Measurements from ENCODE around the gene RAX2.

RAX2 gene

DNA sequence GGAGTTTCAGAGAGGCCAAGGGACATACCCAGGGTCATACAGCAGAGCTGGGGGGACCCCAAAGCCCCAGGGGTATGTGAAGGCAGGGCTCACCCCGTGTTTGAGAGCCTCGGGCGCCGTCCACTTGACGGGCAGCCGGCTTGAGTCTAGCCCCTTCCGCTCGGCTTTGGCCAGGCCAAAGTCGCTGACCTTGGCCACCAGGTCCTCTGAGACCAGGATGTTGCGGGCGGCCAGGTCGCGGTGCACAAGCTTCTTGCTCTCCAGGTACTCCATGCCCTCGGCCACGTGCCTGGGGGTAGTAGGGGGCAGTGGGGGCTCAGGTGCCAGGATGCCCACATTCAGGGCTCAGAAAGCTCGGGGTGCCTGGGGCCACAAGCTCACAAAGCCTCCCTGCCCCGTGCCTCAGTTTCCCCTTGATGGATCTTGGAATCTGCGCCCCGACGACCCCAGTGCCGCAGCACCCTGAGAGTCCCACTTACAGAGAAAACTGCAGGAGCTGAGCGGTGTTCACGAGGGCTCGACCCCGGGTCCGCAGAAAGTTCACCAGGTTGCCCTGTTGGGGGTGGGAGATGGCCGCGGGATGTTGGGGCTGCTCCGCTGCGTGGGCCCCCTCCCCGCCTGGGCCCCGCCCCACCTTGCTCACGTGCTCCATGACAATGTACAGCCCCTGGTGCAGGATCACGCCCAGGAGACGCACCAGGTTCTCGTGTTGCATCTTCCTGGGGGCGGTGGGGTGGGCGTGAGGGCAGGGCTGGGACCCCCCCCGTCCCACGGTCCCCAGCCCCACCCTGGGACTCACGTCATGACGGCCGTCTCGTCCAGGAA lies 7.1 kb upstream of the RAX2 start:
- Histone ChIP-seq H3K4me1 (ENCODE audit: control insufficient read depth in 1 of 2, insufficient read depth in 2 of 2, low read length in 2 of 2) (no peaks in the 10 kb centered on the region), H3K27ac (ENCODE audit: low read depth, low read length) (no peak overlapping the region), H3K4me3 (ENCODE audit: low read depth in 1 of 2, low read length in 2 of 2) (no peak overlapping the region), H3K27me3 (ENCODE audit: control insufficient read depth in 1 of 2, insufficient read depth in 2 of 2, low read length in 2 of 2) (no peaks in the 10 kb centered on the region), H3K9me3 (ENCODE audit: control insufficient read depth in 1 of 2, low read length in 2 of 2) (peaks cover 16 to 17% of the 10 kb centered on the region in 2 donors), H3K36me3 (ENCODE audit: control insufficient read depth in 1 of 2, insufficient read depth in 2 of 2, low read length in 2 of 2) (no peaks in the 10 kb centered on the region), H3K9ac (ENCODE audit: low read depth in 1 of 2, low read length in 2 of 2) (no peak overlapping the region)

DNA sequence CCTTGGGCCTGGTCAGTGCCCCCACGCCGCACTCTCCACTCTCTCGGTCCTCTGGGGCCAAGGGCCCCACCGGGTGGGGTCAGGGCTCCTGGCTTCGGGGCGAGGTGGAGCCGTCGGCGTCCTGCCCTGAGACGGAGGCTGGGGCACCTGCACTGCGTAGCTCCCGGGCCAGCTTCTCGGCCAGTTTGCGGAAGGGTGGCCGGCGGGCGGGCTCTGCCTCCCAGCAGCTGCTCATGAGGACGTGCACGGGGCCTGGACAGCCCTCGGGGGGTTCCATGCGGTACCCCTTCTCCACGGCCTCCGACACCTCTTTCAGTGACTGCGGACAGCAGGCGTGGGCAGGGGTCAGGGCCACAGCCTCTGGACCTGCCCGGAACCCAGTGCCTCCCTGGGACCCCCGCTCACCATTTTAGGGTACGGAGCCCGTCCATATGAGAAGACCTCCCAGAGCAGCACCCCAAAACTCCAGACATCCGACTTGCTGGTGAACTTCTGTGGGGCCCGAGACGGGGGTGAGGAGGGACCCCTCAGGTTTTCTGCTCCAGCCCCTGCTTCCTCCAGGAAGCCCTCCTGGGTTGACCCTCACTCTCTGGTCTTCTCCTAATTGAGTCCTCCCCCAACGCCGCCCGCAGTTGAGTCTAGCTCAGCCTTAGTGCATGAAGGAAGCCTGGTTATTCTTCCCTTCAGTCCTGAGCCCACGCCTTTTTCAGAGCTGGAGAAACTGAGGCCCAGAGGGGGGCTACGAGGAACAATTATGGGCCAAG lies 6.3 kb upstream of the RAX2 start:
- Histone ChIP-seq H3K4me1 (ENCODE audit: control insufficient read depth in 1 of 2, insufficient read depth in 2 of 2, low read length in 2 of 2) (no peaks in the 10 kb centered on the region), H3K36me3 (ENCODE audit: control insufficient read depth in 1 of 2, insufficient read depth in 2 of 2, low read length in 2 of 2) (no peaks in the 10 kb centered on the region), H3K9ac (ENCODE audit: low read depth in 1 of 2, low read length in 2 of 2) (no peak overlapping the region), H3K4me3 (ENCODE audit: low read depth in 1 of 2, low read length in 2 of 2) (no peak overlapping the region), H3K9me3 (ENCODE audit: control insufficient read depth in 1 of 2, low read length in 2 of 2) (peaks cover 16 to 17% of the 10 kb centered on the region in 2 donors), H3K27me3 (ENCODE audit: control insufficient read depth in 1 of 2, insufficient read depth in 2 of 2, low read length in 2 of 2) (no peaks in the 10 kb centered on the region), H3K27ac (ENCODE audit: low read depth, low read length) (no peak overlapping the region)

DNA sequence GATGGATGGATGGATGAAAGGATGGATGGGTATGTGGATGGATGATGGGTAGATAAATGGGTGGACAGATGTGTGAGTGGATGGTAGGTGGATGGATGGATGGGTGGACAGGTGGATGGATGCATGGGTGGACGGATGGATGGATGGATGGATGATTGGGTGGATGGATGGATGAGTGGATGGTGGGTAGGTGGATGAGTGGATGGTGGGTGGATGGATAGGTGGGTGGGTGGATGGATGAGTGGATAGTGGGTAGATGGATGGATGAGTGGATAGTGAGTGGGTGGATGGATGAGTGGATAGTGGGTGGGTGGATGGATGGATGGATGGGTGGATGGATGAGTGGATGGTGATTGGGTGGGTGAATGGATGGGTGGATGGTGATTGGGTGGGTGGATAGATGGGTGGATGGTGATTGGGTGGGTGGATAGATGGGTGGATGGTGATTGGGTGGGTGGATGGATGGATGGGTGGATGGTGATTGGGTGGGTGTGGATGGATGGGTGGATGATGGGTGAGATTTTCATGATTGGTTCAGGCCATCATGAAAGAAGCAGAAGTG lies 4.5 kb upstream of the RAX2 start:
- H3K36me3 ChIP-seq (ENCODE audit: control insufficient read depth in 1 of 2, insufficient read depth in 2 of 2, low read length in 2 of 2) = no peaks in the 10 kb centered on the region
- H3K27me3 ChIP-seq (ENCODE audit: control insufficient read depth in 1 of 2, insufficient read depth in 2 of 2, low read length in 2 of 2) = no peaks in the 10 kb centered on the region
- H3K27ac ChIP-seq (ENCODE audit: low read depth, low read length) = no peak overlapping the region
- H3K9ac ChIP-seq (ENCODE audit: low read depth in 1 of 2, low read length in 2 of 2) = no peak overlapping the region
- no peak overlapping the region for H3K4me3 ChIP-seq (ENCODE audit: low read depth in 1 of 2, low read length in 2 of 2)
- H3K9me3 ChIP-seq (ENCODE audit: control insufficient read depth in 1 of 2, low read length in 2 of 2) = peaks cover 6 to 7% of the 10 kb centered on the region in 2 donors
- H3K4me1 ChIP-seq (ENCODE audit: control insufficient read depth in 1 of 2, insufficient read depth in 2 of 2, low read length in 2 of 2) = no peaks in the 10 kb centered on the region

DNA sequence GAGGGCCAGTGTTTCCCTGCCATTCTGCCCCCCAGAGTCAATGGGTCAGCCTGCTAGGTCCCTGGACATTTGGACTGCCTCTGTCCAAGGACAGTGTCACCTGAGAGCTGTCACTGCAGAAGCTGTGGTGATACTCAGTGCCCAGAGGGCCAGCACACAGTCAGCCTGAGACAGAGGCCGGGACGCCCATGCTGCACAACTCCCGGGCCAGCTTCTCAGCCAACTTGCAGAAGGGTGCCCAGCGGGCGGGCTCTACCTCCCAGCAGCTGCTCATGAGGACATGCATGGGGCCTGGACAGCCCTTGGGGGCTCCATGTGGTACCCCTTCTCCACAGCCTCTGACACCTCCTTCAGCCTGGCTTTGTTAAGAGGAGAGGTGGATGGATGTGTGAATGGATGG lies 3.8 kb upstream of the RAX2 start:
- Histone ChIP-seq H3K36me3 (ENCODE audit: control insufficient read depth in 1 of 2, insufficient read depth in 2 of 2, low read length in 2 of 2) (no peaks in the 10 kb centered on the region), H3K9me3 (ENCODE audit: control insufficient read depth in 1 of 2, low read length in 2 of 2) (no peaks in the 10 kb centered on the region), H3K4me3 (ENCODE audit: low read depth in 1 of 2, low read length in 2 of 2) (no peak overlapping the region), H3K27me3 (ENCODE audit: control insufficient read depth in 1 of 2, insufficient read depth in 2 of 2, low read length in 2 of 2) (no peaks in the 10 kb centered on the region), H3K4me1 (ENCODE audit: control insufficient read depth in 1 of 2, insufficient read depth in 2 of 2, low read length in 2 of 2) (no peaks in the 10 kb centered on the region), H3K27ac (ENCODE audit: low read depth, low read length) (no peak overlapping the region), H3K9ac (ENCODE audit: low read depth in 1 of 2, low read length in 2 of 2) (no peak overlapping the region)

DNA sequence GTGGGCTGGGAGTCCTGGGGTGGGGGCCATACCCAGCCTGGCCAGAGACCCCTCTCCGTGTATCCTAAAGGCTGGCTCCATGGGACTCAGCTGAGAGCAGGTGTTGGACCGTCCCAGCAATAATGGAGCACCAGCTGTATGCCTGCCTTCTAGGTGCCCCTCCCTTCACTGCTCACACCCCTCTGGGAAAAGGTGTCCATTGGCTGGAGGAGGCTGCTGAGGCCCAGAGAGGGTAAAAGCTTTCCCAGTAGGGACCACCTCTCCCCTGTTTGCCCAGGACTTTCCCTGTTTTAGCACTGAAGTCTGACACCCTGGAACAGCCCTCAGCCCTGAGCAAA lies 3.3 kb upstream of the RAX2 start:
- H3K9ac ChIP-seq (ENCODE audit: low read depth in 1 of 2, low read length in 2 of 2) = no peak overlapping the region
- no peak overlapping the region for H3K4me3 ChIP-seq (ENCODE audit: low read depth in 1 of 2, low read length in 2 of 2)
- no peaks in the 10 kb centered on the region for H3K4me1 ChIP-seq (ENCODE audit: control insufficient read depth in 1 of 2, insufficient read depth in 2 of 2, low read length in 2 of 2)
- H3K36me3 ChIP-seq (ENCODE audit: control insufficient read depth in 1 of 2, insufficient read depth in 2 of 2, low read length in 2 of 2) = no peaks in the 10 kb centered on the region
- no peaks in the 10 kb centered on the region for H3K27me3 ChIP-seq (ENCODE audit: control insufficient read depth in 1 of 2, insufficient read depth in 2 of 2, low read length in 2 of 2)
- no peaks in the 10 kb centered on the region for H3K9me3 ChIP-seq (ENCODE audit: control insufficient read depth in 1 of 2, low read length in 2 of 2)
- H3K27ac ChIP-seq (ENCODE audit: low read depth, low read length) = no peak overlapping the region

DNA sequence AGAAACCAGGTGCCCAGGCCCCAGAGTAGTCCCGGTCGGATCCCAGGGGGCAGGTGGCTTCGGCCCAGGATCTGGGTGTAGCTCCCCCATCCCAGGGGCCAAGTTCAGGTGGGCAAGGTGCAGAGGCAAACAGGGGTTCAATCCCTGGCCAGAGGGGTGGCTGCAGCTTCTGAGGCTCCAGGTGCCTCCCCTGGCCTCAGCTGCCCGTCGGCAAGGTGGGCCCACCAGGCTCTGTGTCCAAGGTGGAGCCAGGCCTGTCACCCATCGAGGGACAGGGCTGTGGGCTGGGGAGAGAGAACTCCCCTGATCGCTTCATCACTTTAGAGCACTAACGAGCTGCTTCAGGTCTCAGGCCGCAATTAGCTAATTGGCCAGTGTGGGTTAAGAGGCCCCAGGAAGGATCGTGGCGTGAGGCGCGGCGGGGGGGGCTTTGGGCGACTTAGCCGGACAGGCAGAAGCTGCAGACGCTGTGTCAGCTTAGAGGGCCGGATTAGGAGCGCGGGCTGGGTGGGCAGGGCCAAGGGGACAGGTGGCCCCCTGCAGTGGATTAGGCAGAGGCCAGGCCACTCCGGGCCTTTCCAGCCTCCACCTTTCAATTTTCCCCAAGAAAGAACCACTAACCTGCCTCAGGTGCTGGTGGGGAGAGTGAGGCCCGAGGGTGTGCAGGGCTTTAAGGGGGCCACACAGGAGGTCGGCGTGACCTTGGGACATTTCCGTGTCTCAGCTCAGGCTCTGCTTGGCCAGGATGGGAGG lies 2.8 kb upstream of the RAX2 start:
- H3K9ac ChIP-seq (ENCODE audit: low read depth in 1 of 2, low read length in 2 of 2) = no peak overlapping the region
- H3K9me3 ChIP-seq (ENCODE audit: control insufficient read depth in 1 of 2, low read length in 2 of 2) = no peaks in the 10 kb centered on the region

DNA sequence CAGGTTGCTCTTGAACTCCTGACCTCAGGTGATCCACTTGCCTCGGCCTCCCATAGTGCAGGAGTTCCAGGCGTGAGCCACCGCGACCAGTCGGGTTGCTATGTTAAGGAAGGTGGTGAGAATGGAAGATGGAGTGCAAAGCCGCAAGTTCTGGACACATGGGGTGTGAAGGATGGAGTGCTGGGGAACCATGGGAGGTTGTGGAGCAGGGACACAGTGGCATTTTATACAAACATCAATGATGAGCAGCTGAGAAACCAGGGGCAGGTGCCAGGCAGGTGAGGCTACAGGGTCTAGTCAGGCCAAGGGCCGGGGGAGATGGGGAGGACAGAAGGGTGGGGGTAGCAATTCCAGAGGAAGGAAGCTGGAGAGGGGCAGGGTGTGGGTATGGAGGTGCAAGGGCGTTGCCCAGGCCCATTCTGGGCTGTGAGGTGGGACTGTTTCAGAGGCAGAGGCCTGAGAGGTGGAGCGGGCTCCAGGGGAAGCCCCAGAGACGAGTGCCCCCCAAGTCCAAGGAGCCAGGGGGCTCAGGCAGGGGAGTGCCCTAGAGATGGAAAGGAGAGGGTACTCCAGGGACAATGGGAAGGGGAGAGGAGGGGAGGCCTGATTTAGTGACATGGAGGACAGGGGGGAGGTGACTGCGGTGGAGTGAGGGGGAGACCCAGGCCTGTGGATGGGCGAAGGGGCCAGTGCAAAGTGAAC lies 1.9 kb upstream of the RAX2 start:
- H3K9ac ChIP-seq (ENCODE audit: low read depth in 1 of 2, low read length in 2 of 2) = no peak overlapping the region

More for the DNA sequence above, 2.8 kb upstream of the RAX2 start:
- H3K27ac ChIP-seq (ENCODE audit: low read depth, low read length) = no peak overlapping the region
- no peaks in the 10 kb centered on the region for H3K4me1 ChIP-seq (ENCODE audit: control insufficient read depth in 1 of 2, insufficient read depth in 2 of 2, low read length in 2 of 2)
- no peak overlapping the region for H3K4me3 ChIP-seq (ENCODE audit: low read depth in 1 of 2, low read length in 2 of 2)
- no peaks in the 10 kb centered on the region for H3K36me3 ChIP-seq (ENCODE audit: control insufficient read depth in 1 of 2, insufficient read depth in 2 of 2, low read length in 2 of 2)
- H3K27me3 ChIP-seq (ENCODE audit: control insufficient read depth in 1 of 2, insufficient read depth in 2 of 2, low read length in 2 of 2) = no peaks in the 10 kb centered on the region

DNA sequence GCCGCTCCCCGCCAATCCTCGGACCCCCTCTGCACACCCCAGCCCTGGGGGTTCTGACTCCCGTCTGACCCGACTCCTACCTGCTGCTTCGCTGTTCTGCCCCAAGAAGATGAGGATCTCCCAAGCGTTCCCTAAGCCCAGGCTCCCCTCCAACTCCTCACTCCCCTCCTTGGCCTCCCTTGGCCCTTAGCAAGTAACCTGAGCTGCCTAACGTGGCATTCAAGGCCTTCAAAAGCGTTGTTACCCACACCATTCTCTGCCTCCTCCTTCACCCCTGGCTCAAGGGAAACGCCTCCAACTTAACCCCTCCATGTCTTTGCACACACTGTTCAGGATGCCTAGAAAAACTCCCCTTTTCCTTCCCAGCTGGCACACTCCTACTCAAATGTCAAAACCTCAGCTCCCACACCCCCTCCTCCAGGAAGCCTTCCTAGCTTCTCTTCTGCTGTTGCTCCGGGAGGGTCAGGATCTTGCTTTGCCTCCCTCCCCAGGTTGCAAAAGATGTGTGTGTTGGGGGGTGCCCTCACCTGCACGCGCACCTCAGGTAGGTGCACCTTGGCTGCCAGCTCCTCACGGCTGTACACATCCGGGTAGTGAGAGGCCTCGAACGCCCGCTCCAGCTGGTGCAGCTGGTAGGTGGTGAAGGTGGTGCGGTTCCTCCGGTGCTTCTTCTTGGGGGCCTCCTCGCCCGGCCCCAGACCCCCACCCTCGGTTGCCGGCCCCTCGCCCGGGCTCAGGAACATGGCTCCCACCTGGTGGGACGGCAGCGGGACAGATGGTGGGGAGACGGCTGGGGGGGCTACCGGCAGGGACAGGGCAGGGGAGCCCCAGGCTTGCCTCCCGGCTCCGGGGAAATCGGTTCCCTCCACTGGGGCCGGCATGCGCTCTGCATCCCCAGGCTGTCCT lies 775 bp downstream of the RAX2 start:
- no peaks in the 10 kb centered on the region for H3K9me3 ChIP-seq (ENCODE audit: control insufficient read depth in 1 of 2, low read length in 2 of 2)
- H3K27ac ChIP-seq (ENCODE audit: low read depth, low read length) = no peak overlapping the region
- H3K27me3 ChIP-seq (ENCODE audit: control insufficient read depth in 1 of 2, insufficient read depth in 2 of 2, low read length in 2 of 2) = no peaks in the 10 kb centered on the region
- H3K9ac ChIP-seq (ENCODE audit: low read depth in 1 of 2, low read length in 2 of 2) = no peak overlapping the region
- H3K4me3 ChIP-seq (ENCODE audit: low read depth in 1 of 2, low read length in 2 of 2) = no peak overlapping the region
- no peaks in the 10 kb centered on the region for H3K4me1 ChIP-seq (ENCODE audit: control insufficient read depth in 1 of 2, insufficient read depth in 2 of 2, low read length in 2 of 2)
- peaks cover 14 to 24% of the 10 kb centered on the region in 2 donors for H3K36me3 ChIP-seq (ENCODE audit: control insufficient read depth in 1 of 2, insufficient read depth in 2 of 2, low read length in 2 of 2)

More for the DNA sequence above, 1.9 kb upstream of the RAX2 start:
- Histone ChIP-seq H3K27me3 (ENCODE audit: control insufficient read depth in 1 of 2, insufficient read depth in 2 of 2, low read length in 2 of 2) (no peaks in the 10 kb centered on the region), H3K9me3 (ENCODE audit: control insufficient read depth in 1 of 2, low read length in 2 of 2) (no peaks in the 10 kb centered on the region), H3K27ac (ENCODE audit: low read depth, low read length) (no peak overlapping the region), H3K4me1 (ENCODE audit: control insufficient read depth in 1 of 2, insufficient read depth in 2 of 2, low read length in 2 of 2) (no peaks in the 10 kb centered on the region), H3K36me3 (ENCODE audit: control insufficient read depth in 1 of 2, insufficient read depth in 2 of 2, low read length in 2 of 2) (peaks cover 0 to 4% of the 10 kb centered on the region in 2 donors), H3K4me3 (ENCODE audit: low read depth in 1 of 2, low read length in 2 of 2) (no peak overlapping the region)
